Measurements from ENCODE around the gene ITM2A. TPM values are rescaled to one million over a fixed set of nuclear protein-coding genes. Genes with fewer than 3 reads are reported as not detected.

Gene ITM2A
- total RNA-seq, 4 donors from 2014 or later, result 26.5 to 67.9 (median 38.6) TPM

GRCh38 chrX:79365591-79365990 is 1.5 kb downstream of the ITM2A start:
- H3K36me3 ChIP-seq, result no peaks in the 10 kb centered on the region
- H3K9me3 ChIP-seq, result no peaks in the 10 kb centered on the region
- ATAC-seq, result no peak
- H3K27ac ChIP-seq, result no peak overlapping the region
- no peaks in the 10 kb centered on the region for H3K4me1 ChIP-seq
- no peaks in the 10 kb centered on the region for H3K27me3 ChIP-seq
- TF ChIP-seq EP300 (IDR thresholded peaks at IDR 0.05) (no peak), POLR2A (IDR thresholded peaks at IDR 0.05) (no peak), POLR2AphosphoS5 (IDR thresholded peaks at IDR 0.05) (no peak), CTCF (IDR thresholded peaks at IDR 0.05) (no peak)
- peak overlapping the region in 1 of 2 donors; percentile 58 for H3K4me3 ChIP-seq
- WGBS, 2 donors (ENCODE audit: low coverage in 1 of 2), result 29 to 40% methylated on average over 1 of the region's 1 CpG

DNA sequence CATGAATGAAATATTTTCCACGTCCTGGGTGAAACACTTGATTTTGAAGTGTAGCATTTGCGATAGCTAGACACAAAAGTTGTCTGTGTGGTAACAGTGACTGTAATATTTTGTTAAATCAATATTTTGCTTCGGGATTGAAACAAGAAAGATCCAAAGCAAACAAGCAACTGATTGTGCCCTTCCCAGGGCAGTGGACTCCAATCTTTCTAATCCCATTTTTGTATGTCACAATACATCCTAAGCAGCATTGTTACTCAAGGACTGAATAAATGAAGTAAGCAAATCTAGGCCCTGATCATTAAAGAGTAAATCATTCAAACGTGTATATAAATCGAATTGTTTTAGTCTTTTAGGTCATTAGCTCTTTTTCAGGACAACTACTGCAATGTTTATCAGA is 2.8 kb downstream of the ITM2A start:
- Histone ChIP-seq H3K9me3 (no peaks in the 10 kb centered on the region), H3K4me1 (no peaks in the 10 kb centered on the region), H3K4me3 (no peak overlapping the region), H3K27me3 (no peaks in the 10 kb centered on the region), H3K27ac (no peak overlapping the region), H3K36me3 (no peaks in the 10 kb centered on the region)
- TF ChIP-seq POLR2AphosphoS5 (IDR thresholded peaks at IDR 0.05) (no peak), CTCF (IDR thresholded peaks at IDR 0.05) (no peak), POLR2A (IDR thresholded peaks at IDR 0.05) (no peak), EP300 (IDR thresholded peaks at IDR 0.05) (no peak)
- WGBS, 2 donors (ENCODE audit: low coverage in 1 of 2), result 40 to 53% methylated on average over 5 of the region's 5 CpGs
- ATAC-seq, result no peak

DNA sequence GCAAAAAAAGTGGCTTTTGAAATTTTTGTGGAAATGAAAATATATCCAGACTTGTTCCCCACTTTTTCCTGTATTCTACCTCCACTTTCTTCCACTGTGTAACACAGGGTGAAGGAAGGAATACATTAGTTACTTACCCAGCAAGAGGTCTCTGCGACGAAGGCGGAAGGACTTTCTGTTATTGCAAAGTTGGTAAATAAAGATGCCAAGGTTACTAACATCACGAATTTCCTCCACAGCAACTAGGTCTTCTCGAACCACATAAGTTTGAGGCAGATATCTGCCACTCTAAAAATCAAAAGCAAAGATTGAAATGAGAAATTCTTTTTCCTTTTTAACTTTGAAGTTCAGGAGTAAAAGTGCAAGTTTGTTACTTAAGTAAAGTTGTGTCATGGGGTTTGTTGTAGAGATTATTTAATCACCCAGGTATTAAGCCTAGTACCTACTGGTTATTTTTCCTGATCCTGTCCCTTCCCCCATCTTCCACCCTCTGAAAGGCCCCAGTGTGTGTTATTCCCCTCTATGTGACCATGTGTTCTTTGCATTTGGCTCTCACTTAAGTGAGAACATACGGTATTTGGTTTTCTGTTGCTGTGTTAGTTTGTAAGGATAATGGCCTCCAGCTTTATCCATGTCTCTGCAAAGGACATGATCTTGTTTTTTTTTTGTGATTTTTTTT is 5.8 kb downstream of the ITM2A start:
- Histone ChIP-seq H3K9me3 (no peaks in the 10 kb centered on the region), H3K36me3 (no peaks in the 10 kb centered on the region), H3K4me1 (no peaks in the 10 kb centered on the region), H3K27ac (no peak overlapping the region), H3K4me3 (no peak overlapping the region), H3K27me3 (no peaks in the 10 kb centered on the region)
- no peak for TF ChIP-seq EP300 (IDR thresholded peaks at IDR 0.05)
- WGBS, 2 donors (ENCODE audit: low coverage in 1 of 2), result 56 to 81% methylated on average over 5 to 6 of the region's 6 CpGs
- no peak for ATAC-seq

GRCh38 chrX:79336869-79337815 is 30.0 kb downstream of the ITM2A start:
- no peak for ATAC-seq
- no peak overlapping the region for H3K27ac ChIP-seq
- 64 to 81% methylated on average over 2 to 4 of the region's 5 CpGs for WGBS, 2 donors (ENCODE audit: low coverage in 1 of 2)
- H3K9me3 ChIP-seq, result no peaks in the 10 kb centered on the region
- no peak overlapping the region for H3K4me3 ChIP-seq
- H3K27me3 ChIP-seq, result no peaks in the 10 kb centered on the region
- H3K36me3 ChIP-seq, result no peaks in the 10 kb centered on the region
- H3K4me1 ChIP-seq, result no peaks in the 10 kb centered on the region
- TF ChIP-seq POLR2AphosphoS5 (IDR thresholded peaks at IDR 0.05) (no peak), POLR2A (IDR thresholded peaks at IDR 0.05) (no peak), EP300 (IDR thresholded peaks at IDR 0.05) (no peak), CTCF (IDR thresholded peaks at IDR 0.05) (no peak)

- H3K9me3 ChIP-seq, result no peaks in the 10 kb centered on the region
- ATAC-seq, result no peak
- 24 to 60% methylated on average over 1 to 3 of the region's 4 CpGs for WGBS, 2 donors (ENCODE audit: low coverage in 1 of 2)
Observed at GRCh38 chrX:79330022-79330421, 37.1 kb downstream of the ITM2A start.

More at GRCh38 chrX:79330022-79330421, 37.1 kb downstream of the ITM2A start:
- Histone ChIP-seq H3K27ac (no peak overlapping the region), H3K4me1 (no peaks in the 10 kb centered on the region), H3K36me3 (no peaks in the 10 kb centered on the region), H3K4me3 (no peak overlapping the region), H3K27me3 (no peaks in the 10 kb centered on the region)
- TF ChIP-seq EP300 (IDR thresholded peaks at IDR 0.05), result no peak
- no peak for TF ChIP-seq CTCF (IDR thresholded peaks at IDR 0.05)
- TF ChIP-seq POLR2AphosphoS5 (IDR thresholded peaks at IDR 0.05), result no peak
- TF ChIP-seq POLR2A (IDR thresholded peaks at IDR 0.05), result no peak

All from gastroesophageal sphincter (tissue), 4 donors.